Ovary (tissue), 3 donors: Measurements from ENCODE around the gene EXOC6B.
"Not testable (repeated sequence)": the region's sequence is repeated elsewhere in the genome, so short reads cannot be mapped to it uniquely, and the experiment has no call there.

Source experiments
- EP300 ChIP-seq: sonication (generic); formaldehyde crosslinking; IDR thresholded peaks from one replicate; pipeline ENCODE4 v1.6.1; 2017; ENCODE audit warnings: antibody characterized with exemption
- POLR2A ChIP-seq: fragments of 450-650 bp; IDR thresholded peaks from one replicate; pipeline ENCODE4 v1.6.1; 2017; ENCODE audit warnings: antibody characterized with exemption, mild to moderate bottlenecking, moderate library complexity
- TF ChIP-seq, protein P1 (sequence below), 3 donors: fragments of 450-650 bp in 2 of 3; fragments of 200-600 bp in 1 of 3; IDR thresholded peaks; one replicate each; pipeline versions ENCODE4 v1.5.1 to v1.8.0; 2016 to 2022; ENCODE audit warnings: antibody characterized with exemption in 3 of 3, mild to moderate bottlenecking in 1 of 3
- donor health status: DM: no; HTN: no; CAD: no.

- TF ChIP-seq, protein P1, sequence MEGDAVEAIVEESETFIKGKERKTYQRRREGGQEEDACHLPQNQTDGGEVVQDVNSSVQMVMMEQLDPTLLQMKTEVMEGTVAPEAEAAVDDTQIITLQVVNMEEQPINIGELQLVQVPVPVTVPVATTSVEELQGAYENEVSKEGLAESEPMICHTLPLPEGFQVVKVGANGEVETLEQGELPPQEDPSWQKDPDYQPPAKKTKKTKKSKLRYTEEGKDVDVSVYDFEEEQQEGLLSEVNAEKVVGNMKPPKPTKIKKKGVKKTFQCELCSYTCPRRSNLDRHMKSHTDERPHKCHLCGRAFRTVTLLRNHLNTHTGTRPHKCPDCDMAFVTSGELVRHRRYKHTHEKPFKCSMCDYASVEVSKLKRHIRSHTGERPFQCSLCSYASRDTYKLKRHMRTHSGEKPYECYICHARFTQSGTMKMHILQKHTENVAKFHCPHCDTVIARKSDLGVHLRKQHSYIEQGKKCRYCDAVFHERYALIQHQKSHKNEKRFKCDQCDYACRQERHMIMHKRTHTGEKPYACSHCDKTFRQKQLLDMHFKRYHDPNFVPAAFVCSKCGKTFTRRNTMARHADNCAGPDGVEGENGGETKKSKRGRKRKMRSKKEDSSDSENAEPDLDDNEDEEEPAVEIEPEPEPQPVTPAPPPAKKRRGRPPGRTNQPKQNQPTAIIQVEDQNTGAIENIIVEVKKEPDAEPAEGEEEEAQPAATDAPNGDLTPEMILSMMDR (IDR thresholded peaks at IDR 0.05), result not testable (repeated sequence)
- not testable (repeated sequence) for TF ChIP-seq POLR2A, EP300
Observed at GRCh38 chr2:72641221-72641620, 184.6 kb downstream of the EXOC6B start.
